Gastroesophageal sphincter (tissue), 4 donors: Measurements from ENCODE around the gene RAB21. TPM values are rescaled to one million over a fixed set of nuclear protein-coding genes. Genes with fewer than 3 reads are reported as not detected.

Experiments used
- ATAC-seq: fragments of 150-250 bp; one replicate; pipeline ENCODE4 v1.9.1; 2016; ENCODE audit warnings: mild to moderate bottlenecking, moderate library complexity
- H3K27ac ChIP-seq, 4 donors: fragments of 200-600 bp; sonication (generic) in 3 of 4; 1 replicate in 3 of 4; 2 replicates in 1 of 4; pipeline ENCODE4 v1.5.1; 2016 to 2019
- H3K27me3 ChIP-seq: fragments of 200-600 bp; sonication (generic); one replicate; pipeline ENCODE4 v1.5.1; 2019
- H3K36me3 ChIP-seq, 2 donors: fragments of 200-600 bp; sonication (generic); one replicate each; pipeline ENCODE4 v1.5.1; 2019; ENCODE audit warnings: control low read depth in 1 of 2
- H3K4me1 ChIP-seq, 3 donors: fragments of 200-600 bp; sonication (generic); 1 replicate in 2 of 3; 2 replicates in 1 of 3; pipeline ENCODE4 v1.5.1; 2016 to 2019; ENCODE audit warnings: control low read depth in 2 of 3
- H3K4me3 ChIP-seq, 2 donors: fragments of 200-600 bp; sonication (generic); one replicate each; pipeline ENCODE4 v1.5.1; 2019; ENCODE audit warnings: mild to moderate bottlenecking in 1 of 2, moderate library complexity in 1 of 2
- H3K9me3 ChIP-seq, 3 donors: fragments of 200-600 bp; sonication (generic); one replicate each; pipeline ENCODE4 v1.5.1; 2017 to 2019; ENCODE audit warnings: control low read depth in 2 of 3
- EP300 ChIP-seq: sonication (generic); formaldehyde crosslinking; IDR thresholded peaks from one replicate; pipeline ENCODE4 v1.6.1; 2017; ENCODE audit warnings: antibody characterized with exemption, mild to moderate bottlenecking
- POLR2A ChIP-seq, 2 donors: fragments of 450-650 bp; IDR thresholded peaks; one replicate each; pipeline ENCODE4 v1.6.1; 2017; ENCODE audit warnings: antibody characterized with exemption in 2 of 2, mild to moderate bottlenecking in 2 of 2, moderate library complexity in 1 of 2
- POLR2AphosphoS5 ChIP-seq: sonication (generic); formaldehyde crosslinking; IDR thresholded peaks from one replicate; pipeline ENCODE4 v1.6.1; 2017; ENCODE audit warnings: antibody characterized with exemption
- WGBS, 2 donors: methylation state at CpG; one replicate each; pipeline ENCODE4 v1.1.5; 2018; ENCODE audit warnings: low coverage in 1 of 2; 5-methylcytosine and 5-hydroxymethylcytosine counted together
- total RNA-seq, 4 donors: library from RNA; depleted of rRNA; stranded (reverse); fragments of >200 nt; gene quantifications; one replicate each; pipeline ENCODE4 v1.1.0, GENCODE V29; 2016
- TF ChIP-seq, protein P1 (sequence below), 4 experiments: fragments of 200-600 bp in 2 of 4; fragments of 450-650 bp in 2 of 4; sonication (generic) in 1 of 4; IDR thresholded peaks; one replicate each; pipeline ENCODE4 v1.5.1; 2017 to 2019; ENCODE audit warnings: antibody characterized with exemption in 4 of 4, mild to moderate bottlenecking in 2 of 4, moderate library complexity in 2 of 4

RAB21 gene
- total RNA-seq, 4 donors from 2014 or later, result 31.9 to 85.1 (median 45.8) TPM

DNA sequence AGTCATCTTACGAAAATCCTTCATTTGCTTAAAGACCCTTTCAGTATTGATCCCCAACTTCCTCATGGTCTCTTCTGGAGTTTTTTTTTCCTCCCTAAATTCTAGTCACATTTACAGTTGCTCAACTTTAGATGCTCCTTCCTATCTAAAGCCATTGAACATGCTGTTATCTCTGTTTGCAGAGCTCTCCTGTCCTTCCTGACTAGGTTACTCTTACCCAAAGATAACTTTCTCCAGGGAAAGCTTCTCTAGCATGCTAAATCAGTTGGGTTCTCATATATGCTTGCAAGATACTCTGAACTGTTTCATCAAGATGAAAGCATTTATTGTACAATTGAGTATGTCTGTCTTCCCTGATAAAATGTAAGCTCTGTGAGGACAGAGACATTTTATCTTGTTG, 1.8 kb upstream of the RAB21 start:
- ATAC-seq, result no peak

DNA sequence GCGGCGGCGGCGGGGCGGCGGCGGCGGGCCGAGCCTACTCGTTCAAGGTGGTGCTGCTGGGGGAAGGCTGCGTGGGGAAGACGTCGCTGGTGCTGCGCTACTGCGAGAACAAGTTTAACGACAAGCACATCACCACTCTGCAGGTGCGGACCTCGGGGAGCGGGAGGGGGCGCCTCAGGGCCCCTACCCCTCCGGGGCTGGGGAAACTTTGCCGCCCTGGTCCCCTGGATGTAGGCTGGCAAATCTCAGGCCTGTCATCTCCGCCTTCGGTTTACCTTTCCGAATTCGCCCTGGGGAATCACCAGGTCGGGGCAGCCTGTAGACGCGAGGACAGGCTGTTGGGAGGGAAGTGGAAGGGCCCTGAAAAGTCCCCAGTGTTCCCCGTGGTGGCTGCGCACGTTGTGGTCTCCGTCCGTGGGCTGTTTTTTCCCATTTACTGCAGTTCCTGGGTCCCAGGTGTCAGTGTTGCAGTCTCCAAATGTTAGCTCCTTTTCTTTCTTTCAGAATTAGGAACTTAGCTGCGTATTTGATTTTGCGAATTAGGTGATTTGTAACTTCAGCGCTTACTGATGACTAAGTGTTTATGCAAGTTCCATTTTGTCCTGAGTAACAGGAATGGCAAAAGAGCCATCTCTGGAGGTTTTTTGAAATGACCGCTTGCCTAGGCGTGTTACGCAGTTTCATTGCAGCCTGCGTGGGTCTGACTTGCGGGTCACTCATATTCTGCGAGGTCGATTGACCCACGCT, 656 bp downstream of the RAB21 start:
- Histone ChIP-seq H3K9me3 (peaks cover 0 to 14% (median 0%) of the 10 kb centered on the region in 3 donors), H3K4me3 (peak overlapping the region; percentile 65 to 75), H3K36me3 (peaks cover 0 to 30% of the 10 kb centered on the region in 2 donors), H3K27ac (peak overlapping the region; percentile 87 to 99 (median 94)), H3K4me1 (peaks cover 0 to 49% (median 6%) of the 10 kb centered on the region in 3 donors), H3K27me3 (peaks cover 11% of the 10 kb centered on the region)
- 0 to 1% methylated on average over 15 to 18 of the region's 45 CpGs for WGBS, 2 donors
- peak; percentile 58 for ATAC-seq
- TF ChIP-seq, protein P1, sequence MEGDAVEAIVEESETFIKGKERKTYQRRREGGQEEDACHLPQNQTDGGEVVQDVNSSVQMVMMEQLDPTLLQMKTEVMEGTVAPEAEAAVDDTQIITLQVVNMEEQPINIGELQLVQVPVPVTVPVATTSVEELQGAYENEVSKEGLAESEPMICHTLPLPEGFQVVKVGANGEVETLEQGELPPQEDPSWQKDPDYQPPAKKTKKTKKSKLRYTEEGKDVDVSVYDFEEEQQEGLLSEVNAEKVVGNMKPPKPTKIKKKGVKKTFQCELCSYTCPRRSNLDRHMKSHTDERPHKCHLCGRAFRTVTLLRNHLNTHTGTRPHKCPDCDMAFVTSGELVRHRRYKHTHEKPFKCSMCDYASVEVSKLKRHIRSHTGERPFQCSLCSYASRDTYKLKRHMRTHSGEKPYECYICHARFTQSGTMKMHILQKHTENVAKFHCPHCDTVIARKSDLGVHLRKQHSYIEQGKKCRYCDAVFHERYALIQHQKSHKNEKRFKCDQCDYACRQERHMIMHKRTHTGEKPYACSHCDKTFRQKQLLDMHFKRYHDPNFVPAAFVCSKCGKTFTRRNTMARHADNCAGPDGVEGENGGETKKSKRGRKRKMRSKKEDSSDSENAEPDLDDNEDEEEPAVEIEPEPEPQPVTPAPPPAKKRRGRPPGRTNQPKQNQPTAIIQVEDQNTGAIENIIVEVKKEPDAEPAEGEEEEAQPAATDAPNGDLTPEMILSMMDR (IDR thresholded peaks at IDR 0.05), result peak in 1 of 4 experiments; percentile 14
- TF ChIP-seq POLR2A (IDR thresholded peaks at IDR 0.05) (peak in 1 of 2 donors; percentile 17), EP300 (no peak), POLR2AphosphoS5 (peak; percentile 67)

More for the DNA sequence above, 1.8 kb upstream of the RAB21 start:
- WGBS, 2 donors, result 83 to 94% methylated on average over 1 of the region's 1 CpG
- Histone ChIP-seq H3K4me3 (no peak overlapping the region), H3K4me1 (peaks cover 0 to 31% (median 6%) of the 10 kb centered on the region in 3 donors), H3K36me3 (peaks cover 0 to 9% of the 10 kb centered on the region in 2 donors), H3K27me3 (peaks cover 18% of the 10 kb centered on the region), H3K9me3 (no peaks in the 10 kb centered on the region), H3K27ac (no peak overlapping the region)
- TF ChIP-seq, protein P1 (IDR thresholded peaks at IDR 0.05), result no peak
- no peak for TF ChIP-seq POLR2A (IDR thresholded peaks at IDR 0.05)
- TF ChIP-seq POLR2AphosphoS5, result no peak

DNA sequence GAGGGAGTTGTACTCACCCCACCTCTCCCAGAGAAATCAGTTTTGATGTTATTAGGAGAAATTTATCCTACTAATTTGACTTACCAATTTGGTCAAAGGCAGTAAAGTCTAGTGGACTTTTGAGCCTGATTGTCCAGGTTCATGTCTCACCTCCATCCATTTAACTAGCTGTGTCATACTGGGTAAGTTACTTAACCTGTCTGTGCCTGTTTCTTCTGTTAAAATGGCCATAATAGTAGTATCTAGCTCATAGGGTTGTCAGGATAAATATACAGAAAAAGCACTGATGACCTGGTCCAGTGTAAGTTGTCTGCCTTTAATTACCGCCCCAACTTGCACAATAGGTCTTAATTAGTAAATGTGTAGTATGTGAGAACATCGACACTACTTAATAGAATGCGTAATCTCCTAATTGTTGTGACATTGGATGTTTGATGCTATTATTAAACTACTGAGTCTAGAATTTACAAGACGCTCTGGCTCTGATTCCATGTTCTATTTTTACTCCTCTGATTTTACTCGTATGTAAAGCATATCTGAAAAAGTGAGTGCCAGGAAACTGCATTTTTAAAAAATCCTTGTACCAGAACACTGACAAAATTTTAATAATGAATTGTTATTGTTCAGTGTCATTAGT, 1.5 kb downstream of the RAB21 start:
- Histone ChIP-seq H3K4me3 (peak overlapping the region; percentile 65 to 75), H3K4me1 (peaks cover 0 to 49% (median 6%) of the 10 kb centered on the region in 3 donors), H3K9me3 (peaks cover 0 to 23% (median 0%) of the 10 kb centered on the region in 3 donors), H3K27me3 (peaks cover 8% of the 10 kb centered on the region), H3K36me3 (peaks cover 0 to 38% of the 10 kb centered on the region in 2 donors), H3K27ac (peak overlapping the region; percentile 87 to 99 (median 94))
- TF ChIP-seq POLR2AphosphoS5, result peak; percentile 29
- TF ChIP-seq, protein P1 (IDR thresholded peaks at IDR 0.05), result no peak
- TF ChIP-seq EP300, result no peak
- TF ChIP-seq POLR2A (IDR thresholded peaks at IDR 0.05), result no peak
- WGBS, 2 donors, result 18 to 28% methylated on average over 5 of the region's 5 CpGs
- ATAC-seq, result no peak

DNA sequence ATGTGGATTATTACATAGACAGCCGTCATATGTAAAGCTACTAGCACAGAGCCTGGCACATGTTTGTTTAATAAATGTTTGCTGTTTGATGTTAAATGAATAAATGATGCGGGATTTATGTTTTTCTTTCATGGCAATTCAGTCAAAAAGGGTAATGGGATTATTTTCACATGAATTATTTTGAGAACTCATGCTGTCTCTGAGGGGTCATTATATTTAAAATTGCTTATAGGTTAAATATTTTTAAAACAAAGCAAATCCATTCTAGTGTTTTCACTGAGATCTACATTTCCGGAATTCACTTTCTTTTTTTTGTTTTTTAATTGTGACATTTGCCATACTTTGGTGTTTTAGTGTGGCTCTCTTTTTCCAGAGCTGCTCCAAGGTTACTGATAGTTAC, 5.3 kb downstream of the RAB21 start:
- peaks cover 0 to 26% (median 0%) of the 10 kb centered on the region in 3 donors for H3K9me3 ChIP-seq
- H3K4me3 ChIP-seq, result no peak overlapping the region
- peaks cover 2 to 57% (median 11%) of the 10 kb centered on the region in 3 donors for H3K4me1 ChIP-seq
- ATAC-seq, result no peak
- TF ChIP-seq POLR2A (IDR thresholded peaks at IDR 0.05) (no peak), POLR2AphosphoS5 (no peak), EP300 (no peak)
- TF ChIP-seq, protein P1 (IDR thresholded peaks at IDR 0.05), result no peak
- peaks cover 0 to 41% of the 10 kb centered on the region in 2 donors for H3K36me3 ChIP-seq
- H3K27me3 ChIP-seq, result no peaks in the 10 kb centered on the region
- WGBS, 2 donors, result 97% methylated on average over 3 of the region's 3 CpGs
- no peak overlapping the region for H3K27ac ChIP-seq
